ENCODE measurements around the gene TOR1B.

TOR1B gene

GRCh38 chr9:129849901-129850300 lies 46.9 kb downstream of the TOR1B start:
- no peak for DNase-seq

DNA sequence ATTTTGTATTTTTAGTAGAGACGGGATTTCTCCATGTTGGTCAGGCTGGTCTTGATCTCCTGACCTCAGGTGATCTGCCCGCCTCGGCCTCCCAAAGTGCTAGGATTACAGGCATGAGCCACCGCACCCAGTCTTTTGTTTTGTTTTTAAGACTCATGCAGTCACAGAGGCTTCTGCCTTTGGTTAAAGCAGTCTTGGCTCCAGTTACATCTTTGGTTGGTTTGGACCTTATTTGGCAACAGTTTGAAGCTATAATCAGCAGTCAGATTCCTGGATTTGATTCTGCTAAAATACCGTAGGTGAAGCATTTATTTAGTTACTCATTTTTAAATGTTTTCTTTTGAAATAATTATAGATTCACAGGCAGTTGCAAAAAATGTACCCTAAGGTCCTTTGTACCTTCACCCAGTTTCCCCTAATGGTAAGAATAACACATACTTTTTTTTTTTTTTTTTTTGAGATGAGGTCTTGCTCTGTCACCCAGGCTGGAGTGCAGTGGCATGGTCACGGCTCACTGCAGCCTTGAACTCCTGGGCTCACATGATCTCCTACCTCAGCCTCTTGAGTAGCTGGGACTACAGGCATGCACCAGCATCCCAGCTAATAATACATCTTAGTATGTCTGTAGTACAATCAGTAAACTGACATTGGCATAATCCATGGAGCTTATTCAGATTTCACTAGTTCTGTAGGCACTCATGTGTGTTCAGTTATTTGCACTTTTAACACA lies 48.0 kb downstream of the TOR1B start:
- no peak for DNase-seq

DNA sequence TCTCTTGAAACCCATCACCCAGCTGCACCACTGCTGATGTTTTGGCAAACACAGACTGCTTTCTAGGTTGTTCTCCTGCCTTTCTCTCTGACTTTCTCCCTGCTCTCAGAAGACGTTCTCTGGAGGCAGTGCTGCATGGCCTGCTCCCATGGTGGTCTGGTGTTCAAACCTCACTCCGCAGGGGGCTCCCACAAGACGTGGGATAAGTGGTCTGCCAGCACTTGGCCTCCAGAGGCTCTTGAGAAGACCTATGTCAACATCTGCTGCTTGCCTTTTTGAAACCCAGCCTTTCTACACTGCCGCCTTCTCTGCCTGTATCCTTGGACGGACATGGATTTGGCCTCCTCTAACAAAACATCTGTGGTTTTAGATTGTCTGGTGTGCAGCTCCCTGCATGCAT lies 48.8 kb downstream of the TOR1B start:
- no peak for DNase-seq

GRCh38 chr9:129852579-129852978 lies 49.6 kb downstream of the TOR1B start:
- DNase-seq = no peak

- no peak for DNase-seq
Measured at GRCh38 chr9:129853614-129854013, 50.6 kb downstream of the TOR1B start.

DNA sequence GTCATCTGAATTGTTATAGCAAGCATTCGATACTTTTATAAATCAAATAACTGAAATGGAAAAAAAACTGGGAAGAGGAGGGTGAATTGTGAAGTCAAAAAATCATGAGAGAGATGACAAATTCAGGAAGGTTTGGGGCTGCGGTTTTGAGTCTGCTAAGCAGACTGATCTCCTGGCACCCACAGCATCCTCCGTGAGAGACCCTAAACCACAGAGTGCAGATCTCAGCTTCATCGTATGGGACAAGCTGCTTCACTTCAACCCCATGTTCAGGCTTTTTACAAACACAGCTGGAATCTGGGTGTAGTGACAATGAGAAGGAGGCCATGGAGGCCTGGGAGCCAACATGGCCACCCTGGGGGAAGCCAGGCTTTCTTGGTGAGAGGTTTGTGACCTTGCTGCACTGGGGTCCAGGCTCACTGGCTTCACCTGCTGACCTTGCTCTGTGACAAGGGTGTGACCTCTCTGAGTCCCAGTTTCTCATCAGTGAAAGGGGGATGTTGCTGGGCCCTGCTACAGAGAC lies 51.7 kb downstream of the TOR1B start:
- DNase-seq = no peak

DNA sequence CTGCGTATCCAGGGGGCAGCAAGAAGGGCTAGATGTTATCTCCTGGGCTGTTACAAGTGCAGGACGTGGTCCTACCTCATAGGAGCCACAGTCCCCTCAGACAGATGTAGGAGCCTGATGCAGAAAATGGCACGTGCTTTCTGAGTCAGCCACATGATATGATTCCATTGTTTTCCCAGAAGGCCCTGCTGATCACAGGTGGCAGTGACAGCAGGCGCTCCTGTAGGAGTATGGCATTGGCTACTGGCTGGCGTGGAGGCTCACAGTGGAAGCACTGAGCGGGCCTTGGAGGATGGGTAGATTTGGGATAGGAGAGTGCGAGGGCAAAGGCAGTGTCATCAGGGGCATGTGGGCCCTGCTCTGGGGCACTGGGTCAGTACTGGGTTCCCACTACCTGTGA lies 54.2 kb downstream of the TOR1B start:
- no peak for DNase-seq

DNA sequence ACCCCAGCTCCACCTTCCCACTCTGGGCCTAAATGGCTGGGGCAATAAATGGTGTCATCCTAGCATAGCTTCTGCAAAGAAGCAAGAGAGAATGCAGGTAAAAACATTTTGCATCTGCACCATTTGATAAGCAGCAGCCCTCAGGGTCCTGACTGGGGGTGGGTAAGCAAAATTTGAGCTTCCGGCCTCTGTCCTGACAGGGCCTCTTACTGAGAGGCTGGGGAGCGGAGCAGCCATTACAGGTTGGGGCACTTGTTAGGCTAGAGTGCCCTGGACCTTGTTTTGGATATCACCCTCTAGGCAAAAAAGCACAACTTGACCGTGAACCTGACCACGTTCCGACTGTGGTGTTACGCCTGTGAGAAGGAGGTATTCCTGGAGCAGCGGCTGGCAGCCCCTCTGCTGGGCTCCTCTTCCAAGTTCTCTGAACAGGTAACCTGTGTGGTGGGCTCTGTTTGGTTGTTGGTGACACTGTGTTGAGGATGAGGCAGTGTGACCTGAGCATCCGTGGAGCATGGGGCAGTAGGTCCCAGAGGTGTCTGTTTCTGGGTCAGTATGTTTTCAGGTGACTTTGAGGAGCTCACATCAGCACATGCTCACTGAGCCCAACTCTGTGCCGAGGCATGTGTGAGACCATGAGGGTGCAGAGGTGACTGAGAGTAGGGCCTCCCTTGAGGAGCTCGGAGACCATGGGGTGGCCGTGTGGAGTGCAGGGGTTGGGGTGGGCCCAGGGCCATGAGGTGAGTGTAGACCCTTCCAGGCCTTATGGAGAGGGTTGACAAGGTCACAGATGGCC lies 55.4 kb downstream of the TOR1B start:
- no peak for DNase-seq

Data from activated effector memory CD4-positive, alpha-beta T cell treated with anti-CD3 and anti-CD28 coated beads, Interleukin-2, amount 50 U/mL, for 16 hours (primary cell).